Colonic mucosa (tissue), 4 donors: ENCODE data around the gene DIP2C. TPM values are rescaled to one million over a fixed set of nuclear protein-coding genes. Genes with fewer than 3 reads are reported as not detected.

Experiments used
- DNase-seq: peaks from one replicate; pipeline ENCODE4 v3.0.0-alpha.2; 2020
- H3K27ac ChIP-seq: fragments of 200-600 bp; one replicate; pipeline ENCODE4 v1.8.0; 2021
- H3K27me3 ChIP-seq: fragments of 200-600 bp; one replicate; pipeline ENCODE4 v1.8.0; 2021
- H3K36me3 ChIP-seq: fragments of 200-600 bp; one replicate; pipeline ENCODE4 v1.8.0; 2021
- H3K4me1 ChIP-seq: fragments of 200-600 bp; one replicate; pipeline ENCODE4 v1.8.0; 2021; ENCODE audit warnings: mild to moderate bottlenecking
- H3K4me3 ChIP-seq: fragments of 200-600 bp; one replicate; pipeline ENCODE4 v1.8.0; 2021
- H3K9ac ChIP-seq, 2 donors: one replicate each; pipeline ENCODE4 v1.7.0; 2013; ENCODE audit warnings: control low read depth in 2 of 2, low read depth in 2 of 2, low read length in 2 of 2
- H3K9me3 ChIP-seq: fragments of 200-600 bp; one replicate; pipeline ENCODE4 v1.8.0; 2021
- intact Hi-C: fragments of 100-400 bp; cut with DNase I; formaldehyde crosslinking; loops from one replicate; pipeline ENCODE4 v1.14.1; 2022
- total RNA-seq, 2 donors: library from RNA; stranded (reverse); fragmentation: NEBNext Ultra II Directional in 1 of 2; extraction: Animal tissue kit (Norgen Biotek cat#: 25700) in 1 of 2; gene quantifications; one replicate each; pipeline ENCODE4 v1.2.1, GENCODE V29; 2021
- TF ChIP-seq, protein P1 (sequence below): fragments of 200-600 bp; IDR thresholded peaks from one replicate; pipeline ENCODE4 v1.8.0; 2022; ENCODE audit warnings: antibody characterized with exemption, mild to moderate bottlenecking
- donor health status: healthy.
- donor health status: DM: no; HTN: no; CAD: no.
- donor health status: DM: no; HTN: no; CAD: no.

Gene DIP2C, protein sequence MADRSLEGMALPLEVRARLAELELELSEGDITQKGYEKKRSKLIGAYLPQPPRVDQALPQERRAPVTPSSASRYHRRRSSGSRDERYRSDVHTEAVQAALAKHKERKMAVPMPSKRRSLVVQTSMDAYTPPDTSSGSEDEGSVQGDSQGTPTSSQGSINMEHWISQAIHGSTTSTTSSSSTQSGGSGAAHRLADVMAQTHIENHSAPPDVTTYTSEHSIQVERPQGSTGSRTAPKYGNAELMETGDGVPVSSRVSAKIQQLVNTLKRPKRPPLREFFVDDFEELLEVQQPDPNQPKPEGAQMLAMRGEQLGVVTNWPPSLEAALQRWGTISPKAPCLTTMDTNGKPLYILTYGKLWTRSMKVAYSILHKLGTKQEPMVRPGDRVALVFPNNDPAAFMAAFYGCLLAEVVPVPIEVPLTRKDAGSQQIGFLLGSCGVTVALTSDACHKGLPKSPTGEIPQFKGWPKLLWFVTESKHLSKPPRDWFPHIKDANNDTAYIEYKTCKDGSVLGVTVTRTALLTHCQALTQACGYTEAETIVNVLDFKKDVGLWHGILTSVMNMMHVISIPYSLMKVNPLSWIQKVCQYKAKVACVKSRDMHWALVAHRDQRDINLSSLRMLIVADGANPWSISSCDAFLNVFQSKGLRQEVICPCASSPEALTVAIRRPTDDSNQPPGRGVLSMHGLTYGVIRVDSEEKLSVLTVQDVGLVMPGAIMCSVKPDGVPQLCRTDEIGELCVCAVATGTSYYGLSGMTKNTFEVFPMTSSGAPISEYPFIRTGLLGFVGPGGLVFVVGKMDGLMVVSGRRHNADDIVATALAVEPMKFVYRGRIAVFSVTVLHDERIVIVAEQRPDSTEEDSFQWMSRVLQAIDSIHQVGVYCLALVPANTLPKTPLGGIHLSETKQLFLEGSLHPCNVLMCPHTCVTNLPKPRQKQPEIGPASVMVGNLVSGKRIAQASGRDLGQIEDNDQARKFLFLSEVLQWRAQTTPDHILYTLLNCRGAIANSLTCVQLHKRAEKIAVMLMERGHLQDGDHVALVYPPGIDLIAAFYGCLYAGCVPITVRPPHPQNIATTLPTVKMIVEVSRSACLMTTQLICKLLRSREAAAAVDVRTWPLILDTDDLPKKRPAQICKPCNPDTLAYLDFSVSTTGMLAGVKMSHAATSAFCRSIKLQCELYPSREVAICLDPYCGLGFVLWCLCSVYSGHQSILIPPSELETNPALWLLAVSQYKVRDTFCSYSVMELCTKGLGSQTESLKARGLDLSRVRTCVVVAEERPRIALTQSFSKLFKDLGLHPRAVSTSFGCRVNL (N-terminal part only)
- total RNA-seq, result 10 to 100 TPM in 1 of 2 donors, 1 to 10 TPM in 1; 7.6 to 11.2 TPM

DNA sequence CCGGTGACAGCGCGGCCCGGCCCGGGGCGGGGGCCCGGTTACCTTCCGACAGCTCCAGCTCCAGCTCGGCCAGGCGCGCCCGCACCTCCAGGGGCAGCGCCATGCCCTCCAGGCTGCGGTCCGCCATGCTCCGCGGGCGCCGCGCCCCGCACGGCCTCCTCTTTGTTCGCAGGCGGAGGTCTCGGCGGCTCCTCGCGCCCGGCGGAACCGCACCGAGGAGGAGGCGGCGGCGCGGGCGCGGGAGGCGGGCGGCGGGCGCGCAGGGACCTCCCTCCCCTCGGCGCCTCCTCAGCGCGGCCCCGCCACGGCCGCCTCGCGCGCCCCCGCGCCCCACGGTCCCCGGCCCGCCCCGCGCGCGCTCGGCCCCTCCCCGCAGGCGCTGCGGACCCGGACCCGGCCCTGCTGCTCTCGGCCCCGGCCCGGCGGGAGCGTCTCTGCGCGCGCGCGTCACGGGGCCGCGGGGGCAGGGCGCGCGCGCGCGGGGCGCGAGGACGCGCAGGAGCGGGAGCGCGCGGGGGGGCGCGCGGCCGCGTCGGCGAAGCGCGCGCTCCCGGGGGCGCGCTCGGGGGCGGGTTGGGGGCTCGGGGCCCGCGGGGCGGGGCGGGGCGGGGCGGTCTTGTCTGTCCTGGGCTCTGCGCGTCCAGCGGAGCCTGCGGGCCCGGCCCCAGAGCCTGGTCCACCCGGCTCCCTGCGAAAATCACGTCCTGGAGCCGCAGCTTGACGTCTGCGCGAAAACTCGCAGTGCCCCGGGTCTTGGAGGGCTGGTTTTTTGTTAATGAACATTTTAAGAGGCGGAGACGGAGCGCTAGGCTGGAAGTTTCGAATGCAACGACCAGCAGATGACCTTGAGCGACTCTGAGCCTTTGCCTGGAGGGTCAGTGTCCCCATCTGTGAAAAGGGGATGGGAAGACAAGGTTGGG is at the start of gene DIP2C:
TSS of gene DIP2C (minus strand) at position 217 of the 920 bp plus-strand sequence. CDS start at position 127, 90 bp downstream.
- Histone ChIP-seq H3K9ac (peak within 1 kb of the TSS; percentile 61 to 76), H3K9me3 (no peaks in the 10 kb centered on the region), H3K27me3 (no peaks in the 10 kb centered on the region), H3K27ac (peak within 1 kb of the TSS; percentile 63), H3K4me1 (no peaks in the 10 kb centered on the region), H3K36me3 (no peaks in the 10 kb centered on the region), H3K4me3 (peak within 1 kb of the TSS; percentile 63)
- peak; percentile 44 for DNase-seq
- intact Hi-C loops, result loop anchor here (10.0 kb wide), 1 partner anchor 175 kb away; no protein-coding TSS in a partner anchor
- TF ChIP-seq, protein P1, sequence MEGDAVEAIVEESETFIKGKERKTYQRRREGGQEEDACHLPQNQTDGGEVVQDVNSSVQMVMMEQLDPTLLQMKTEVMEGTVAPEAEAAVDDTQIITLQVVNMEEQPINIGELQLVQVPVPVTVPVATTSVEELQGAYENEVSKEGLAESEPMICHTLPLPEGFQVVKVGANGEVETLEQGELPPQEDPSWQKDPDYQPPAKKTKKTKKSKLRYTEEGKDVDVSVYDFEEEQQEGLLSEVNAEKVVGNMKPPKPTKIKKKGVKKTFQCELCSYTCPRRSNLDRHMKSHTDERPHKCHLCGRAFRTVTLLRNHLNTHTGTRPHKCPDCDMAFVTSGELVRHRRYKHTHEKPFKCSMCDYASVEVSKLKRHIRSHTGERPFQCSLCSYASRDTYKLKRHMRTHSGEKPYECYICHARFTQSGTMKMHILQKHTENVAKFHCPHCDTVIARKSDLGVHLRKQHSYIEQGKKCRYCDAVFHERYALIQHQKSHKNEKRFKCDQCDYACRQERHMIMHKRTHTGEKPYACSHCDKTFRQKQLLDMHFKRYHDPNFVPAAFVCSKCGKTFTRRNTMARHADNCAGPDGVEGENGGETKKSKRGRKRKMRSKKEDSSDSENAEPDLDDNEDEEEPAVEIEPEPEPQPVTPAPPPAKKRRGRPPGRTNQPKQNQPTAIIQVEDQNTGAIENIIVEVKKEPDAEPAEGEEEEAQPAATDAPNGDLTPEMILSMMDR, result no peak

DNA sequence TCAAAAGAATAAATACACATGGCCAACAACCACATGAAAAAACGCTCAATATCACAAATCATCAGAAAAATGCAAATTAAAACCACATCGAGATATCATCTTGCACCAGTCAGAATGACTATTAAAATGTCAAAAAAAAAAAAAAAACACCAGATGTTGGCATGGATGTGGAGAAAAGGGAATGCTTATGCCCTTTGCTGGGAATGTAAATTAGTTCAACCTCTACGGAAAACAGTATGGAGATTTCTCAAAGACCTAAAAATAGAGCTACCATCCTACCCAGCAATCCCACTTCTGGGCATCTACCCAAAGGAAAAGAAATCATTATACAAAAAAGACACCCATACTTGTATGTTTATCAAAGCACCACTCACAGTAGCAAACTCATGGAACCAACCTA is 45.0 kb upstream of the DIP2C start:
- no peak overlapping the region for H3K4me3 ChIP-seq
- no peaks in the 10 kb centered on the region for H3K36me3 ChIP-seq
- H3K27ac ChIP-seq, result no peak overlapping the region
- H3K9me3 ChIP-seq, result no peaks in the 10 kb centered on the region
- intact Hi-C loops, result no loop called here
- H3K4me1 ChIP-seq, result no peaks in the 10 kb centered on the region
- no peak for DNase-seq
- TF ChIP-seq, protein P1, result no peak
- H3K9ac ChIP-seq, result no peak overlapping the region
- no peaks in the 10 kb centered on the region for H3K27me3 ChIP-seq

DNA sequence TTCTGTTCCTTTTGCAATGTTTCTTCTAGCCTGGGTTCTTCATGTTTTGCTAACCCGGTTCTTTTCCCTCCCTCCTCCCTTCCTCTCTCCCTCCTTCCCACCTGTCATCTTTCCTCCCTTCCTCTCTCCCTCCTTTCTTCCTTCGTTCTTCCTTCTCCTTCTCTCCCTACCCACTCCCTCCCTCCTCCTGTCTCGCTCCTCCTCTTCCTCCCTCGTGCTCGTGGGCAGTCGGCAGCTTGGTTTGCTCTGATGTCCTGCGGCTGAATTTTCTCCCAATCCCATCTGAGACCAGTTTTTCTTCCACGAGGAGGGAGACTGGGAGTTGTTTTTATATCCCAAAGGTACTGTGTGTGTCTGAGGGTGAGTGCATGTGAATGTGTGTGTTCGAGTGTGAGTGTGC is 43.6 kb upstream of the DIP2C start:
- Histone ChIP-seq H3K4me3 (no peak overlapping the region), H3K9ac (no peak overlapping the region), H3K27ac (no peak overlapping the region), H3K36me3 (no peaks in the 10 kb centered on the region), H3K9me3 (no peaks in the 10 kb centered on the region), H3K27me3 (no peaks in the 10 kb centered on the region), H3K4me1 (no peaks in the 10 kb centered on the region)
- TF ChIP-seq, protein P1, result no peak
- intact Hi-C loops, result no loop called here
- no peak for DNase-seq

DNA sequence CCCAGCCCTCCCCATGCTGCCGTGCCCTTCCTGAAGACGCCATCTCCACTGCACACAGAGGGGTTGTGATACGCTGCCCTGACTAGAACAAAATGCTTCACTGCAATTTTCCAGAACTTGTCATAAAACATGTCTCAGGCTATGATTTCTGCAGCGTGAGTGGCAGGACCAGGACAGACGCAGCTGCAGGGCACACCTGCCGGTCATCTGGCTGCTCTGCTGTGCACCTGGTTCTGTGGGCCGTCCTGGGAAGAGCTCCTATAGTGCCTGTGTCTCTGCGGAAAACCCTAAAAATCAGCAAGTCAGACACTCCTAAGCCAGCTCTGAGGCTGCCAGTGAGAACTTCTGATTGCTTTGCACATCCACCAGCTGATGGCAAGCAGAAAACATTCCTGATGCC is 39.7 kb upstream of the DIP2C start:
- H3K27me3 ChIP-seq, result no peaks in the 10 kb centered on the region
- intact Hi-C loops, result no loop called here

More for the DNA sequence above, 39.7 kb upstream of the DIP2C start:
- TF ChIP-seq, protein P1, result no peak
- H3K36me3 ChIP-seq, result no peaks in the 10 kb centered on the region
- DNase-seq, result no peak
- no peak overlapping the region for H3K27ac ChIP-seq
- no peaks in the 10 kb centered on the region for H3K4me1 ChIP-seq
- no peak overlapping the region for H3K9ac ChIP-seq
- H3K4me3 ChIP-seq, result no peak overlapping the region
- no peaks in the 10 kb centered on the region for H3K9me3 ChIP-seq
